Neural progenitor cell (in vitro differentiated cells): Measurements from ENCODE around the gene PRKAG2. TPM values are rescaled to one million over a fixed set of nuclear protein-coding genes. Genes with fewer than 3 reads are reported as not detected.

Experiments used
- DNase-seq: peaks from one replicate; pipeline ENCODE4 v3.0.0-alpha.2; 2016; ENCODE audit warnings: low spot score
- H2AFZ ChIP-seq: fragments of 200-600 bp; sonication (generic); replicated peaks from 2 replicates; pipeline ENCODE4 v1.6.1; 2016; ENCODE audit warnings: antibody characterized with exemption
- H3F3A ChIP-seq: fragments of 200-600 bp; sonication (generic); 2 replicates; pipeline ENCODE4 v1.6.1; 2016; ENCODE audit warnings: antibody characterized with exemption, low read depth
- H3K27ac ChIP-seq: fragments of 200-600 bp; sonication (generic); 2 replicates; pipeline ENCODE4 v1.5.1; 2016; ENCODE audit warnings: mild to moderate bottlenecking
- H3K27me3 ChIP-seq: fragments of 200-600 bp; sonication (generic); 2 replicates; pipeline ENCODE4 v1.6.1; 2016; ENCODE audit warnings: mild to moderate bottlenecking, moderate library complexity
- H3K36me3 ChIP-seq: fragments of 200-600 bp; sonication (generic); 2 replicates; pipeline ENCODE4 v1.5.1; 2016
- H3K4me1 ChIP-seq: fragments of 200-600 bp; sonication (generic); 2 replicates; pipeline ENCODE4 v1.6.1; 2016; ENCODE audit warnings: mixed run types
- H3K4me2 ChIP-seq: fragments of 200-600 bp; sonication (generic); 2 replicates; pipeline ENCODE4 v1.6.1; 2016
- H3K4me3 ChIP-seq: fragments of 200-600 bp; sonication (generic); 2 replicates; pipeline ENCODE4 v1.5.1; 2016
- H3K79me2 ChIP-seq: fragments of 200-600 bp; sonication (generic); 2 replicates; pipeline ENCODE4 v1.6.1; 2016; ENCODE audit warnings: low read depth
- H3K9ac ChIP-seq: fragments of 200-600 bp; sonication (generic); 2 replicates; pipeline ENCODE4 v1.6.1; 2016
- H3K9me3 ChIP-seq: fragments of 200-600 bp; sonication (generic); 2 replicates; pipeline ENCODE4 v1.5.1; 2016; ENCODE audit warnings: low read depth
- H4K20me1 ChIP-seq: fragments of 200-600 bp; sonication (generic); 2 replicates; pipeline ENCODE4 v1.6.1; 2016; ENCODE audit warnings: low read depth
- H3K27ac Mint-ChIP-seq: 3 replicates; pipeline ENCODE4 v1.8.0; 2021; ENCODE audit warnings: mixed read lengths
- H3K27me3 Mint-ChIP-seq: 2 replicates; pipeline ENCODE4 v1.8.0; 2022; ENCODE audit warnings: low read depth, mild to moderate bottlenecking, inconsistent platforms, moderate library complexity, mixed read lengths; ENCODE audit not compliant: insufficient read depth
- H3K36me3 Mint-ChIP-seq: 3 replicates; pipeline ENCODE4 v1.8.0; 2021; ENCODE audit warnings: mixed read lengths
- H3K4me1 Mint-ChIP-seq: 3 replicates; pipeline ENCODE4 v1.8.0; 2021; ENCODE audit warnings: mixed read lengths
- H3K4me3 Mint-ChIP-seq: 3 replicates; pipeline ENCODE4 v1.8.0; 2021; ENCODE audit warnings: mild to moderate bottlenecking, moderate library complexity, mixed read lengths
- H3K9me3 Mint-ChIP-seq: 3 replicates; pipeline ENCODE4 v1.8.0; 2020; ENCODE audit warnings: mixed read lengths
- CTCF ChIP-seq: fragments of 200-600 bp; sonication (generic); IDR thresholded peaks from 2 replicates; pipeline ENCODE4 v1.5.1; 2017; ENCODE audit warnings: antibody characterized with exemption, mild to moderate bottlenecking
- EZH2 ChIP-seq: fragments of 200-600 bp; sonication (generic); IDR thresholded peaks from 2 replicates; pipeline ENCODE4 v1.6.1; 2017; ENCODE audit warnings: antibody characterized with exemption, mild to moderate bottlenecking, moderate library complexity
- EZH2phosphoT487 ChIP-seq: fragments of 200-600 bp; sonication (generic); IDR thresholded peaks from 2 replicates; pipeline ENCODE4 v1.6.1; 2017; ENCODE audit warnings: antibody characterized with exemption
- total RNA-seq: library from RNA; depleted of rRNA; stranded (reverse); fragments of >200 nt; gene quantifications from 2 replicates; pipeline ENCODE4 v1.2.3, GENCODE V29; 2015; ENCODE audit warnings: low replicate concordance

Gene PRKAG2
- total RNA-seq, 1 donor from 2014 or later, result 11.4 TPM

- H3K4me2 ChIP-seq, result no peak overlapping the region
- Mint-ChIP-seq H3K27me3 (peaks cover 8% of the 10 kb centered on the region), H3K4me1 (peaks cover 29% of the 10 kb centered on the region), H3K36me3 (no peaks in the 10 kb centered on the region), H3K27ac (no peak overlapping the region), H3K9me3 (no peaks in the 10 kb centered on the region), H3K4me3 (no peak overlapping the region)
- H3K36me3 ChIP-seq, result no peaks in the 10 kb centered on the region
- H3K27me3 ChIP-seq, result no peaks in the 10 kb centered on the region
- H4K20me1 ChIP-seq, result no peaks in the 10 kb centered on the region
- no peaks in the 10 kb centered on the region for H3F3A ChIP-seq
- H3K9me3 ChIP-seq, result no peaks in the 10 kb centered on the region
- no peak overlapping the region for H3K9ac ChIP-seq
- peaks cover 16% of the 10 kb centered on the region for H3K4me1 ChIP-seq
- H3K4me3 ChIP-seq, result no peak overlapping the region
- no peaks in the 10 kb centered on the region for H3K79me2 ChIP-seq
- H2AFZ ChIP-seq, result no peak overlapping the region
- H3K27ac ChIP-seq, result no peak overlapping the region
- TF ChIP-seq EZH2phosphoT487 (no peak), EZH2 (no peak), CTCF (no peak)
- no peak for DNase-seq
These were observed 79.9 kb downstream of the PRKAG2 start for GRCh38 chr7:151796871-151797537.

- Mint-ChIP-seq H3K27ac (no peak overlapping the region), H3K4me3 (no peak overlapping the region), H3K9me3 (no peaks in the 10 kb centered on the region), H3K27me3 (peaks cover 8% of the 10 kb centered on the region), H3K36me3 (no peaks in the 10 kb centered on the region), H3K4me1 (peaks cover 36% of the 10 kb centered on the region)
- Histone ChIP-seq H3K27me3 (no peaks in the 10 kb centered on the region), H3K27ac (no peak overlapping the region), H3K4me3 (no peak overlapping the region), H3K4me1 (peaks cover 16% of the 10 kb centered on the region), H3K4me2 (no peak overlapping the region), H3F3A (no peaks in the 10 kb centered on the region), H2AFZ (no peak overlapping the region), H3K79me2 (no peaks in the 10 kb centered on the region), H3K9me3 (no peaks in the 10 kb centered on the region), H3K36me3 (no peaks in the 10 kb centered on the region), H4K20me1 (no peaks in the 10 kb centered on the region), H3K9ac (no peak overlapping the region)
- no peak for DNase-seq
- no peak for TF ChIP-seq EZH2phosphoT487
These were observed 80.6 kb downstream of the PRKAG2 start for GRCh38 chr7:151796091-151796870.

- Histone ChIP-seq H3K9ac (no peak overlapping the region), H3K36me3 (no peaks in the 10 kb centered on the region), H2AFZ (no peak overlapping the region), H4K20me1 (no peaks in the 10 kb centered on the region), H3K4me2 (no peak overlapping the region), H3K27ac (no peak overlapping the region), H3K27me3 (no peaks in the 10 kb centered on the region), H3K9me3 (no peaks in the 10 kb centered on the region), H3K4me1 (peaks cover 16% of the 10 kb centered on the region), H3F3A (no peaks in the 10 kb centered on the region), H3K4me3 (no peak overlapping the region), H3K79me2 (no peaks in the 10 kb centered on the region)
- no peaks in the 10 kb centered on the region for H3K9me3 Mint-ChIP-seq
- no peak for DNase-seq
- peak overlapping the region; percentile 63 for H3K27ac Mint-ChIP-seq
- TF ChIP-seq EZH2phosphoT487, result no peak
- H3K4me3 Mint-ChIP-seq, result no peak overlapping the region
- no peaks in the 10 kb centered on the region for H3K36me3 Mint-ChIP-seq
- peaks cover 8% of the 10 kb centered on the region for H3K27me3 Mint-ChIP-seq
- peaks cover 39% of the 10 kb centered on the region for H3K4me1 Mint-ChIP-seq
These were observed 81.6 kb downstream of the PRKAG2 start for GRCh38 chr7:151795168-151795811.

- H2AFZ ChIP-seq, result no peak overlapping the region
- no peaks in the 10 kb centered on the region for H3K79me2 ChIP-seq
- Mint-ChIP-seq H3K27ac (peak overlapping the region; percentile 63), H3K9me3 (no peaks in the 10 kb centered on the region), H3K36me3 (no peaks in the 10 kb centered on the region), H3K27me3 (peaks cover 8% of the 10 kb centered on the region), H3K4me1 (peaks cover 39% of the 10 kb centered on the region), H3K4me3 (peak overlapping the region; percentile 15)
- H3K36me3 ChIP-seq, result no peaks in the 10 kb centered on the region
- no peak overlapping the region for H3K4me2 ChIP-seq
- H3K9me3 ChIP-seq, result no peaks in the 10 kb centered on the region
- H4K20me1 ChIP-seq, result no peaks in the 10 kb centered on the region
- peaks cover 16% of the 10 kb centered on the region for H3K4me1 ChIP-seq
- DNase-seq, result no peak
- H3K27ac ChIP-seq, result no peak overlapping the region
- no peak overlapping the region for H3K4me3 ChIP-seq
- no peaks in the 10 kb centered on the region for H3F3A ChIP-seq
- TF ChIP-seq EZH2phosphoT487, result no peak
- TF ChIP-seq EZH2, result no peak
- no peak for TF ChIP-seq CTCF
- no peaks in the 10 kb centered on the region for H3K27me3 ChIP-seq
- H3K9ac ChIP-seq, result no peak overlapping the region
These were observed 82.3 kb downstream of the PRKAG2 start for GRCh38 chr7:151794508-151795167.
